ENCODE results near the gene STK32B.

Gene STK32B

GRCh38 chr4:5100986-5101385 is 49.7 kb downstream of the STK32B start:
- TF ChIP-seq CTCF (IDR thresholded peaks at IDR 0.05) = no peak
- DNase-seq = no peak
- intact Hi-C loops (cut with DNase I; ENCODE audit: low total_unique reads) = no loop called here

DNA sequence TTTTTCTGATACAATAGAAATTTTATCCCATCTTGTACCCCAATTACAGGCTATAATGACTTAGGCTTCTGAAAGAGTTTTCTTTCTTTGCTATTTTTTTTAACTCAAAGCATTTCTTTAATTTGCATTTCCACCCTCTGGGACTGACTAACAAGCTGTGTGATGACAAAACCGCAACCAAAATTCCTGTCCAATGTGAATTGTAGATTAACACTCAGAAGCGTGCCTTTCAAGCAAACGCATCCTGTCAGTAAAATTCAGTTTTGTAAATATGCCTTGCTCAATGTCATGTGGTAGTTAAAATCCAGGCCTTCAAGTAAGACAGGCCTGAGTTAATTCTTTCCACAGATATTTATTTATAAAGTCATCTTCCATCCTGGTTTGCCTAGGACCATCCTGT is 50.3 kb downstream of the STK32B start:
- no peak for DNase-seq
- H3K4me1 ChIP-seq = no peaks in the 10 kb centered on the region
- no peak overlapping the region for H3K27ac ChIP-seq
- no peak overlapping the region for H3K4me3 ChIP-seq
- intact Hi-C loops (cut with DNase I; ENCODE audit: low total_unique reads) = no loop called here
- no peaks in the 10 kb centered on the region for H3K27me3 ChIP-seq
- no peaks in the 10 kb centered on the region for H3K9me3 ChIP-seq
- H3K36me3 ChIP-seq = no peaks in the 10 kb centered on the region
- TF ChIP-seq CTCF (IDR thresholded peaks at IDR 0.05) = no peak

More at GRCh38 chr4:5100986-5101385, 49.7 kb downstream of the STK32B start:
- no peaks in the 10 kb centered on the region for H3K36me3 ChIP-seq
- no peaks in the 10 kb centered on the region for H3K27me3 ChIP-seq
- no peaks in the 10 kb centered on the region for H3K4me1 ChIP-seq
- no peak overlapping the region for H3K4me3 ChIP-seq
- no peaks in the 10 kb centered on the region for H3K9me3 ChIP-seq
- no peak overlapping the region for H3K27ac ChIP-seq

DNA sequence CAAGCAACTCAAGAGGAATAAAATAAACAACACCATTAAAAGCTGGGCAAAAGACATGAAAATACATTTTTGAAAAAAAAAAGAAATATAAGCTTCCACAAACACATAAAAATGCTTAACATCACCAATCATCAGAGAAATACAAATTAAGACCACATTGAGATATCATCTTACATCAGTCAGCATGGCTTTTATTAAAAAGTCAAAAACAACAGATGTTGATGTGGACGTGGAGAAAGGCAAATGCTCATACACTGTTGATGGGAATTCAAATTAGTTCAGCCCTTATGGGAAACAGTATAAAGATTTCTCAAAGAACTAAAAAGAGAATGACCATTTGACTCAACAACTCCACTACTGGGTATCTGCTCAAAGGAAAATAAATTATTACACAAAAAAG is 59.6 kb downstream of the STK32B start:
- Histone ChIP-seq H3K36me3 (no peaks in the 10 kb centered on the region), H3K4me3 (no peak overlapping the region), H3K27me3 (no peaks in the 10 kb centered on the region), H3K9me3 (no peaks in the 10 kb centered on the region), H3K4me1 (no peaks in the 10 kb centered on the region), H3K27ac (no peak overlapping the region)
- DNase-seq = no peak
- no peak for TF ChIP-seq CTCF (IDR thresholded peaks at IDR 0.05)
- intact Hi-C loops (cut with DNase I; ENCODE audit: low total_unique reads) = no loop called here

GRCh38 chr4:5112333-5113095 is 61.2 kb downstream of the STK32B start:
- intact Hi-C loops (cut with DNase I; ENCODE audit: low total_unique reads) = no loop called here
- Histone ChIP-seq H3K36me3 (no peaks in the 10 kb centered on the region), H3K27me3 (no peaks in the 10 kb centered on the region), H3K27ac (no peak overlapping the region), H3K4me1 (no peaks in the 10 kb centered on the region), H3K4me3 (no peak overlapping the region), H3K9me3 (no peaks in the 10 kb centered on the region)
- DNase-seq = no peak
- TF ChIP-seq CTCF (IDR thresholded peaks at IDR 0.05) = no peak

DNA sequence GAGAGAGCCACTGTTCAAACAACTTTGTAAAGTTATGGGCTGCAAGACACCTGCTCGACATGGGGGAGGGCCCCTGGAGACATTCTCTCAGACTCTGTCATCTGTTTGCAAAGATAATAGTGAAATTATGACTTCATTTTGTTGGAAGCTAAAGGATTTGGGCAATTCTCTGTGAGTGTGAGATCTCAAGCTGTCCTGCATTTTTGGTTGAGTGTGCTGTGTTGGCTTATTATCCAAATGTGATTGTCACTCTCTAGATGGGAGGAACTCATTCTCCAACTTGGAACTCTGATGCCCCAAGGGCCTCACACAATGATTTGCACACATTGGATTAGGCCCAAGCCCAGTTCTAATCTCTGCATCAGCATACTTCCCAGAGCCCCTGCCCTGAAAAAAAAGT is 63.7 kb downstream of the STK32B start:
- Histone ChIP-seq H3K9me3 (no peaks in the 10 kb centered on the region), H3K27ac (no peak overlapping the region), H3K36me3 (no peaks in the 10 kb centered on the region), H3K4me1 (no peaks in the 10 kb centered on the region), H3K4me3 (no peak overlapping the region), H3K27me3 (no peaks in the 10 kb centered on the region)
- no peak for DNase-seq
- intact Hi-C loops (cut with DNase I; ENCODE audit: low total_unique reads) = no loop called here
- TF ChIP-seq CTCF (IDR thresholded peaks at IDR 0.05) = no peak
